ENCODE measurements around the gene GPX5. TPM values are rescaled to one million over a fixed set of nuclear protein-coding genes. Genes with fewer than 3 reads are reported as not detected.
"Not testable (repeated sequence)": the region's sequence is repeated elsewhere in the genome, so short reads cannot be mapped to it uniquely, and the experiment has no call there.

The GPX5 gene
- total RNA-seq, 2 experiments from 2014 or later: not detected

GRCh38 chr6:28497893-28498292, 27.8 kb upstream of the GPX5 start:
- Mint-ChIP-seq H3K4me1 (no peaks in the 10 kb centered on the region), H3K27ac (no peak overlapping the region), H3K27me3 (peaks cover 32% of the 10 kb centered on the region), H3K36me3 (no peaks in the 10 kb centered on the region), H3K4me3 (no peak overlapping the region), H3K9me3 (ENCODE audit: low read depth) (no peaks in the 10 kb centered on the region)
- no peak for DNase-seq
- CTCF ChIA-PET: no interaction called here
- ATAC-seq: no peak

DNA sequence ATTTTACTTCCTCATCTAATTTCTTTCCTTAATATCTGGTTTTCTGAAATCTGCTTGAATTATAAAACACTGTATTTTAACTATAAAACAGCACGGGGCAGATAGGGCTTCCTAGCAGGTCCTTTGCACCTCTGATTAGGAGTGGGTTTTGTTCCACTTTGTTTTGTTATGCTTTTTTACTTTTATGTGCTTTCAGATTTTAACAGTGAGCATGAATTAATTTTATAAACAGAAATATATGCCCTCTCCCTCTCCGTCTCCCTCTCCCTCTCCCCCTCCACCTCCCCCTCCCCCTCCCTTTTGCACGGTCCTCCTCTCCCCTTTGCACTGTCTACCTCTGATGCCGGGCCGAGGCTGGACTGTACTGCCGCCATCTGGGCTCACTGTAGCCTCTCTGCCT, 24.4 kb upstream of the GPX5 start:
- Mint-ChIP-seq H3K36me3 (no peaks in the 10 kb centered on the region), H3K4me3 (no peak overlapping the region), H3K4me1 (no peaks in the 10 kb centered on the region), H3K27ac (no peak overlapping the region), H3K27me3 (peaks cover 25% of the 10 kb centered on the region), H3K9me3 (ENCODE audit: low read depth) (no peaks in the 10 kb centered on the region)
- ATAC-seq: no peak
- CTCF ChIA-PET: no interaction called here
- DNase-seq: no peak

DNA sequence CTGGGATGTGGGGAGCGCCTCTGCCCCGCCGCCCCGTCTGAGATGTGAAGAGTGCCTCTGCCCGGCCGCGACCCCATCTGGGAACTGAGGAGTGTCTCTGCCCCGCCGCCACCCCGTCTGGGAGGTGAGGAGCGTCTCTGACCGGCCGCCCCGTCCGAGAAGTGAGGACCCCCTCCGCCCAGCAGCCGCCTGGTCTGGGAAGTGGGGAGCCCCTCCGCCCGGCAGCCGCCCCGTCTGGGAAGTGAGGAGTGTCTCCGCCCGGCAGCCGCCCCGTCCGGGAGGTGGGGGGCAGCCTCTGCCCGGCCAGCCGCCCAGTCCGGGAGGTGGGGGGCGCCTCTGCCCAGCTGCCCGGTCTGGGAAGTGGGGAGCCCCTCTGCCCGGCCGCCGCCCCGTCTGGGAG, 23.5 kb upstream of the GPX5 start:
- ATAC-seq; H3K27ac Mint-ChIP-seq; H3K4me1 Mint-ChIP-seq; H3K4me3 Mint-ChIP-seq; DNase-seq; H3K9me3 Mint-ChIP-seq (ENCODE audit: low read depth); H3K36me3 Mint-ChIP-seq; CTCF ChIA-PET: not testable (repeated sequence)
- peaks cover 23% of the 10 kb centered on the region for H3K27me3 Mint-ChIP-seq

DNA sequence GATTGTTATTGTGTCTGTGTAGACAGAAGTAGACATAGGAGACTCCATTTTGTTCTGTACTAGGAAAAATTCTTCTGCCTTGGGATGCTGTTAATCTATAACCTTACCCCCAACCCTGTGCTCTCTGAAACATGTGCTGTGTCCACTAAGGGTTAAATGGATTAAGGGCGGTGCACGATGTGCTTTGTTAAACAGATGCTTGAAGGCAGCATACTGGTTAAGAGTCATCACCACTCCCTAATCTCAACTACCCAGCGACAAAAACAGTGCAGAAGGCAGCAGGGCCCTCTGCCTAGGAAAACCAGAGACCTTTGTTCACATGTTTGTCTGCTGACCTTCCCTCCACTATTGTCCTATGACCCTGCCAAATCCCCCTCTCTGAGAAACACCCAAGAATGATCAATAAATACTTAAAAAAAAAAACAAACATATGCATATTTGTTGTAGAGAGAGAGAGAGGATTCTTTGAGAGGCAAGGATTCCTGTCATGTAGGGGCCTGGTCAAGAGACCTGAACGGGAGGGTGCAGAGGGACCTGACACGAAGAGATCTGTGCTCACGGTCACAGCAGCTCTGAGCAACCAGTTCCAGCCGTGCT, 22.9 kb upstream of the GPX5 start:
- H3K9me3 Mint-ChIP-seq (ENCODE audit: low read depth); DNase-seq; H3K4me3 Mint-ChIP-seq; H3K27ac Mint-ChIP-seq; ATAC-seq; H3K36me3 Mint-ChIP-seq; CTCF ChIA-PET; H3K4me1 Mint-ChIP-seq: not testable (repeated sequence)
- H3K27me3 Mint-ChIP-seq: peaks cover 16% of the 10 kb centered on the region

- Mint-ChIP-seq H3K4me1 (peaks cover 8% of the 10 kb centered on the region), H3K27ac (no peak overlapping the region), H3K27me3 (peaks cover 15% of the 10 kb centered on the region), H3K36me3 (no peaks in the 10 kb centered on the region), H3K9me3 (ENCODE audit: low read depth) (no peaks in the 10 kb centered on the region), H3K4me3 (no peak overlapping the region)
- no peak for DNase-seq
- no peak for ATAC-seq
- CTCF ChIA-PET: no interaction called here
Observed at GRCh38 chr6:28505733-28506132, 19.9 kb upstream of the GPX5 start.

- DNase-seq: no peak
- CTCF ChIA-PET: no interaction called here
- Mint-ChIP-seq H3K27ac (no peak overlapping the region), H3K4me3 (no peak overlapping the region), H3K27me3 (peaks cover 15% of the 10 kb centered on the region), H3K9me3 (ENCODE audit: low read depth) (no peaks in the 10 kb centered on the region), H3K36me3 (no peaks in the 10 kb centered on the region), H3K4me1 (peaks cover 8% of the 10 kb centered on the region)
- no peak for ATAC-seq
Observed at GRCh38 chr6:28506807-28507475, 18.7 kb upstream of the GPX5 start.

DNA sequence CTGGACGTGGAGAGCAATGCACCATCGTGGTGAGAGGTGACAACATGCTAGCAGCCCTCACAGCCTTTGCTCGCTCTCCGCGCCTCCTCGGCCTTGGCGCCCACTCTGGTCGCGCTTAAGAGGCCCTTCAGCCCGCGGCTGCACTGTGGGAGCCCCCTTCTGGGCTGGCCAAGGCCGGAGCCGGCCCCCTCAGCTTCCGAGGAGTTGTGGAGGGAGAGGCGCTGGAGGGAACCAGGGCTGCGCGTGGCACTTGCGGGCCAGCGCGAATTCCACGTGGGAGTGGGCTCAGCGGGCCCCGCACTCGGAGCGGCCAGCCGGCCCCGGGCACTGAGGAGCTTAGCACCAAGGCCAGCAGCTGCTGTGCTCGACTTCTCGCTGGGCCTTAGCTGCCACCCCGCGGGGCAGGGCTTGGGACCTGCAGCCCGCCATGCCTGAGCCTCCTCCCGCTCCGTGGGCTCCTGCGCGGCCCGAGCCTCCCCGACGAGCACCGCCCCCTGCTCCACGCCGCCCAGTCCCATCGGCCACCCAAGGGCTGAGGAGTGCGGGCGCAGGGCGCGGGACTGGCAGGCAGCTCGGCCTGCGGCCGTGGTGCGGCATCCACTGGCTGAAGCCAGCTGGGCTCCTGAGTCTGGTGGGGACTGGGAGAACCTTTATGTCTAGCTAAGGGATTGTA, 13.9 kb upstream of the GPX5 start:
- Mint-ChIP-seq H3K27me3 (peaks cover 12% of the 10 kb centered on the region), H3K27ac (no peak overlapping the region), H3K4me1 (peaks cover 7% of the 10 kb centered on the region), H3K36me3 (no peaks in the 10 kb centered on the region), H3K4me3 (no peak overlapping the region), H3K9me3 (ENCODE audit: low read depth) (no peaks in the 10 kb centered on the region)
- ATAC-seq (no peak), DNase-seq (no peak)
- CTCF ChIA-PET: no interaction called here

- peaks cover 15% of the 10 kb centered on the region for H3K27me3 Mint-ChIP-seq
- H3K36me3 Mint-ChIP-seq; H3K9me3 Mint-ChIP-seq (ENCODE audit: low read depth); H3K27ac Mint-ChIP-seq; H3K4me3 Mint-ChIP-seq; ATAC-seq; DNase-seq; H3K4me1 Mint-ChIP-seq: not testable (repeated sequence)
- CTCF ChIA-PET: interaction anchor here (1.7 kb wide), 1 partner anchor 80 kb away, joined by 3 read pairs; no protein-coding TSS in a partner anchor
Observed at GRCh38 chr6:28512387-28512786, 13.3 kb upstream of the GPX5 start.

DNA sequence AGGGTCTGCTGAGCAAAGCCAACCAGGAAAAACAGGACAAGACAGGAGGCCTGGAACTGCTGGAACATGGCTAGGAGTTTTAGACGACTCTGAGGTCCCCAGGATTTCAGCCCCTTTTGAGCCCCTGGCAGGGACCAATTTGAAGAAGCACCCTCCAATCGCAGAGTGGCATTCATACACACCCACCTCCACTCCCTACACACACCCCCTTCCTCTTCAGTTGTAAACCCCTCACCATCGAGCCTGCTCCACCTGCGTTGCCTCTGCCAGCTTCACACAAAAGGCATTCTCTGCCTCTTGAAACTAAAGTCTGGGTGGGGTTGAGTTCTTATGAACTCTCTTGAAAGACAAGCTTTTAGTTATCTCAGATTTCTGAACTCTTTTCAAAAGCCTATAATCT, 10.0 kb upstream of the GPX5 start, which contains the start of gene GPX6:
GPX6 (minus strand) TSS at position 118 of the 400 bp plus-strand sequence; CDS start at position 68, 50 bp downstream.
- Mint-ChIP-seq H3K27ac (no peak within 1 kb of the TSS), H3K4me1 (no peaks in the 10 kb centered on the region), H3K9me3 (ENCODE audit: low read depth) (no peaks in the 10 kb centered on the region), H3K4me3 (no peak within 1 kb of the TSS), H3K27me3 (peaks cover 28% of the 10 kb centered on the region), H3K36me3 (no peaks in the 10 kb centered on the region)
- ATAC-seq: no peak
- CTCF ChIA-PET: no interaction called here
- no peak for DNase-seq

DNA sequence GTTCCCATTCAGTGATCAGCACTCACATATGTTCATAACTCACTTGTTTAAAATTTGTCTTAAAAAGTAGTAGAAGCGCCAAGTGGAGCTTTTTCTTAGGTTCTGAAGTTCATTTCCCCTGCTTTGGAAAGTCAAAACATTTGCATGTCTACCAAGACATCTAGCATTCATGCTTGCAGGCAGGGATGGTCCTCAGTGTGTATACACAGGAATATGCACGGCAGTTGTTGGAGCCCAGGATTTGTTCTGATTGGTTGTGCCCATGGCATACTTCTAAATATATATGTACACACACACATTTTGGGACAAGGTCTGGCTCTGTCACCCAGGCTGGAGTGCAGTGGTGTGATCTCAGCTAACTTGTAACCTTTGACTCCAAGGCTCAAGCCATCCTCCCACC, 7.7 kb upstream of the GPX5 start:
- H3K4me1 Mint-ChIP-seq: peaks cover 4% of the 10 kb centered on the region
- DNase-seq (no peak), ATAC-seq (no peak)
- no peaks in the 10 kb centered on the region for H3K9me3 Mint-ChIP-seq (ENCODE audit: low read depth)
- CTCF ChIA-PET: no interaction called here
- no peak overlapping the region for H3K4me3 Mint-ChIP-seq
- no peak overlapping the region for H3K27ac Mint-ChIP-seq
- peaks cover 43% of the 10 kb centered on the region for H3K27me3 Mint-ChIP-seq
- H3K36me3 Mint-ChIP-seq: no peaks in the 10 kb centered on the region

GRCh38 chr6:28522594-28523240, 3.0 kb upstream of the GPX5 start:
- Mint-ChIP-seq H3K9me3 (ENCODE audit: low read depth) (no peaks in the 10 kb centered on the region), H3K27ac (no peak overlapping the region), H3K4me3 (no peak overlapping the region), H3K27me3 (peaks cover 69% of the 10 kb centered on the region), H3K36me3 (no peaks in the 10 kb centered on the region), H3K4me1 (peaks cover 19% of the 10 kb centered on the region)
- CTCF ChIA-PET: no interaction called here
- ATAC-seq (no peak), DNase-seq (no peak)

DNA sequence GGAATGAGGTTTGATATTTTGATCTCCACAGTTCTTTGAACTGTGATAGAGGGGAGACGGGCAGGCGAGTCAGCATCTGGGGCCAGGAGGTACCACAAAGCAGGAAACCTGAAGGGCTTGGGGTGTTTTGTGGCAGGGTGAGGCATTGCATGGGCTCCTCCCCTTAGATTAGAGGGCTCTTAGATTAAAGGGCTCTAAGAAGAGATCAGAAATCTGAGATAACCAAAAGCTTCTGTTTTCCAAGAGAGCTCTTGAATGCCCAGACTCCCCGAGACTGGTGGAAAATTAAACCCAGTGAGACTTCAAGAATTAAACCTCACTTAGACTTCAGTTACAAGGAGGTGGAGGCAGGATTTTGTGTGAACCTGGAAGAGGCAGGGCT, 2.4 kb upstream of the GPX5 start:
- Mint-ChIP-seq H3K36me3 (no peaks in the 10 kb centered on the region), H3K4me1 (peaks cover 19% of the 10 kb centered on the region), H3K27ac (no peak overlapping the region), H3K4me3 (no peak overlapping the region), H3K27me3 (peaks cover 70% of the 10 kb centered on the region), H3K9me3 (ENCODE audit: low read depth) (no peaks in the 10 kb centered on the region)
- ATAC-seq (peak; percentile 68), DNase-seq (peak; percentile 48)
- CTCF ChIA-PET: no interaction called here

- peaks cover 57% of the 10 kb centered on the region for H3K27me3 Mint-ChIP-seq
- peaks cover 2% of the 10 kb centered on the region for H3K4me1 Mint-ChIP-seq
- no peak overlapping the region for H3K4me3 Mint-ChIP-seq
- DNase-seq: no peak
- no peaks in the 10 kb centered on the region for H3K36me3 Mint-ChIP-seq
- CTCF ChIA-PET: no interaction called here
- no peak overlapping the region for H3K27ac Mint-ChIP-seq
- ATAC-seq: no peak
- peaks cover 2% of the 10 kb centered on the region for H3K9me3 Mint-ChIP-seq (ENCODE audit: low read depth)
Observed at GRCh38 chr6:28530777-28531176, 5.1 kb downstream of the GPX5 start.
